D721Med (cell line): ENCODE results near the gene USP9Y.

ENCODE experiments used
- DNase-seq: peaks from one replicate; pipeline ENCODE4 v3.0.0; 2011; ENCODE audit warnings: low spot score; ENCODE audit not compliant: insufficient read length
- FAIRE-seq: peaks from 2 replicates; lab custom pipeline; 2011; peaks lifted over from hg19 to GRCh38; lab: Jason Lieb, UNC
- CTCF ChIP-seq: IDR thresholded peaks from 2 replicates; pipeline ENCODE4 v1.5.1; 2012; ENCODE audit warnings: mild to moderate bottlenecking, control low read depth; ENCODE audit not compliant: insufficient read depth; ENCODE audit errors: missing control alignments

USP9Y gene

GRCh38 chrY:12898604-12899003 is 197.6 kb downstream of the USP9Y start:
- no peak for TF ChIP-seq CTCF
- FAIRE-seq (no peak), DNase-seq (no peak)

GRCh38 chrY:12904618-12905516 is 203.8 kb downstream of the USP9Y start, which contains the start of gene DDX3Y:
TSS of gene DDX3Y (plus strand) at chrY:12904868. CDS start at chrY:12904937, 69 bp downstream.
- TF ChIP-seq CTCF, result no peak
- no peak for FAIRE-seq
- DNase-seq, result no peak

GRCh38 chrY:12905517-12905872 is 204.5 kb downstream of the USP9Y start:
- DNase-seq (no peak), FAIRE-seq (no peak)

GRCh38 chrY:12905895-12906294 is 204.9 kb downstream of the USP9Y start:
- FAIRE-seq, result no peak
- no peak for TF ChIP-seq CTCF
- DNase-seq, result no peak

More at GRCh38 chrY:12905517-12905872, 204.5 kb downstream of the USP9Y start:
- TF ChIP-seq CTCF, result no peak
